ENCODE results near the gene TFAP2E. TPM values are rescaled to one million over a fixed set of nuclear protein-coding genes. Genes with fewer than 3 reads are reported as not detected.

TFAP2E gene
- total RNA-seq, 1 donor from 2014 or later, result 10.2 TPM

DNA sequence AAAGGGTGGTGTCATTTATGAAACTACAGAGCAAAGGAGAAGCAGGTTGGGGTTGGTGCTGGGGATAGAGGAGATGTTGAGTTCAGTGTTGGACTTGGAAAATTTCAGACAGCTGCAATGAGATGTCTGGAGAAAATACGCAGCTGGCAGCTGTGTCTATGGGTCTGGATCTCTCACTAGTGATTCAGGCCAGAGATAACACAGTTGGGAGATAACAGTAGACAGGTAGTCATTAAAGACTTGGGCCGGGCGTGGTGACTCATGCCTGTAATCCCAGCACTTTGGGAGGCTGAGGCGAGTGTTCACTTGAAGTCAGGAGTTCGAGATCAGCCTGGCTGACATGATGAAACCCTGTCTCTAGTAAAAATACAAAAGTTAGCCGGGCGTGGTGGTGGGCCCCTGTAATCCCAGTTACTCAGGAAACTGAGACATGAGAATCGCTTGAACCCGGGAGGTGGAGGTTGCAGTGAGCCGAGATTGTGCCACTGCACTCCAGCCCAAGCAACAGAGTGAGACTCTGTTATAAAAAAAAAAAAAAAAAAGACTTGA lies 2.5 kb upstream of the TFAP2E start:
- TF ChIP-seq, protein P1, sequence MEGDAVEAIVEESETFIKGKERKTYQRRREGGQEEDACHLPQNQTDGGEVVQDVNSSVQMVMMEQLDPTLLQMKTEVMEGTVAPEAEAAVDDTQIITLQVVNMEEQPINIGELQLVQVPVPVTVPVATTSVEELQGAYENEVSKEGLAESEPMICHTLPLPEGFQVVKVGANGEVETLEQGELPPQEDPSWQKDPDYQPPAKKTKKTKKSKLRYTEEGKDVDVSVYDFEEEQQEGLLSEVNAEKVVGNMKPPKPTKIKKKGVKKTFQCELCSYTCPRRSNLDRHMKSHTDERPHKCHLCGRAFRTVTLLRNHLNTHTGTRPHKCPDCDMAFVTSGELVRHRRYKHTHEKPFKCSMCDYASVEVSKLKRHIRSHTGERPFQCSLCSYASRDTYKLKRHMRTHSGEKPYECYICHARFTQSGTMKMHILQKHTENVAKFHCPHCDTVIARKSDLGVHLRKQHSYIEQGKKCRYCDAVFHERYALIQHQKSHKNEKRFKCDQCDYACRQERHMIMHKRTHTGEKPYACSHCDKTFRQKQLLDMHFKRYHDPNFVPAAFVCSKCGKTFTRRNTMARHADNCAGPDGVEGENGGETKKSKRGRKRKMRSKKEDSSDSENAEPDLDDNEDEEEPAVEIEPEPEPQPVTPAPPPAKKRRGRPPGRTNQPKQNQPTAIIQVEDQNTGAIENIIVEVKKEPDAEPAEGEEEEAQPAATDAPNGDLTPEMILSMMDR (IDR thresholded peaks at IDR 0.05), result no peak
- no peaks in the 10 kb centered on the region for H3K9me3 ChIP-seq
- peaks cover 0 to 10% of the 10 kb centered on the region in 2 donors for H3K4me1 ChIP-seq
- peaks cover 10% of the 10 kb centered on the region for H3K27me3 ChIP-seq
- peaks cover 0 to 8% of the 10 kb centered on the region in 2 donors for H3K36me3 ChIP-seq
- H3K4me3 ChIP-seq, result no peak overlapping the region
- intact Hi-C loops (cut with DNase I), result no loop called here
- no peak for DNase-seq (ENCODE audit: low spot score in 2 of 2)
- no peak overlapping the region for H3K27ac ChIP-seq

DNA sequence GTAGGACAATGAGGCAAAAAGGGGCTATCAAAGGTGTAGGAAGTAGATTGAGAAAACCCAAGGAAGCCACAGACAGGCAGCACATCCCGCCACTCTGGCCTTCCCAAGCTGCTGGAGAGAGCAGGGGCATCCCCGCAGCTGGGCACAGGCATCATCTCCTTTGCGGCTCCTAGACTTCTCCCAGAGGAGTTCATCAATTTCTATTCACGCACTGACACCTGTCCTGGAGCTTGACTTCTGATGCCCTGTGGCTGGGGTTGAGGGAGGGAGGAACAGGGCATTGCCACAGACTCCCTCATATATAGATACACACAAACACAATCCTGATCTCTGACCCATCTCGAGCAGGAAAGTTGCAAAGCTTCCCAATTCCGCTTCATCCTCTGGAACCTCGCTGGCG lies 1.9 kb upstream of the TFAP2E start:
- peaks cover 0 to 2% of the 10 kb centered on the region in 2 donors for H3K36me3 ChIP-seq
- H3K4me3 ChIP-seq, result no peak overlapping the region
- H3K27me3 ChIP-seq, result peaks cover 10% of the 10 kb centered on the region
- no peaks in the 10 kb centered on the region for H3K9me3 ChIP-seq
- no peak overlapping the region for H3K27ac ChIP-seq
- H3K4me1 ChIP-seq, result peaks cover 0 to 10% of the 10 kb centered on the region in 2 donors
- TF ChIP-seq, protein P1 (IDR thresholded peaks at IDR 0.05), result no peak
- intact Hi-C loops (cut with DNase I), result no loop called here
- DNase-seq (ENCODE audit: low spot score in 2 of 2), result no peak

DNA sequence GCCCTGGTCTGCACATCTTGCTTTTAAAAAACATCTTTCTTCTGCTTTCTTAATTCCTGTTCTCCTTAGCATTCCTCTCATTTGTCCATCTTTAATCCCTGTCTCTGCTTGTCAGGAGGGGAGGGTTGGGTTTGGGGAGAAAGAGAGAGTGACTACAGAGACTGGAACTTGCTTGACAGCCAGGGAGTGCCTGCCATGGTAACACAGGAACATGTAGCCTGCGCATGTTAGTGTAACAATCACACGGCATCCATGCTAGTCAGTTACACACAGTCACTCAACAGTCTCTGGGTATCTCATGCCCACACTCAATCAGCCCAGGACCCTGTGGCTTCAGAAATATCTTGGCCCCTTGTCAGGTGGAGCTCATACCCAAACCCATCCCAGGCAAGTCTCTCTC lies 818 bp upstream of the TFAP2E start:
- H3K9me3 ChIP-seq, result no peaks in the 10 kb centered on the region
- intact Hi-C loops (cut with DNase I), result no loop called here
- no peaks in the 10 kb centered on the region for H3K36me3 ChIP-seq
- TF ChIP-seq, protein P1 (IDR thresholded peaks at IDR 0.05), result no peak
- peaks cover 0 to 14% of the 10 kb centered on the region in 2 donors for H3K4me1 ChIP-seq
- H3K27ac ChIP-seq, result no peak overlapping the region
- H3K27me3 ChIP-seq, result peaks cover 17% of the 10 kb centered on the region
- no peak overlapping the region for H3K4me3 ChIP-seq
- no peak for DNase-seq (ENCODE audit: low spot score in 2 of 2)

DNA sequence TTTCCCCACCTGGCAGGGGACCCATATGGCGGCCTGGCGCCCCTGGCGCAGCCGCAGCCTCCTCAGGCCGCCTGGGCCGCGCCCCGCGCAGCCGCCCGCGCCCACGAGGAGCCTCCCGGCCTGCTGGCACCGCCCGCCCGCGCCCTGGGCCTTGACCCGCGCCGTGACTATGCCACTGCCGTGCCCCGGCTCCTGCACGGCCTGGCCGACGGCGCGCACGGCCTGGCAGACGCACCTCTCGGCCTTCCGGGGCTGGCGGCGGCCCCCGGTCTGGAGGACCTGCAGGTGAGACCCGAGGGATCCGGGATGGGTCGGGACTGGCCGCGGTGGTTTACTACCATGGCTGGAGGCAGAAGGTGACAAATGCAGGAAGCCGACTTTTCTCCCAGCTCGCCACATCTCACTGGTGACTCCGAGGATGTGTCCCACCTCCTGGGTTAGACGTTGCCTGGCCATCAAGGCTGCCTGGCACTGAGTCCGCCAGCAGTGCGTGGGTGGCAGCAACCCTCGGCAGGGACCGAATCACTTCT lies 1.1 kb downstream of the TFAP2E start:
- H3K4me1 ChIP-seq, result peaks cover 0 to 16% of the 10 kb centered on the region in 2 donors
- peak in 1 of 2 donors; percentile 54 for DNase-seq (ENCODE audit: low spot score in 2 of 2)
- H3K27ac ChIP-seq, result no peak overlapping the region
- H3K27me3 ChIP-seq, result peaks cover 17% of the 10 kb centered on the region
- intact Hi-C loops (cut with DNase I), result no loop called here
- H3K36me3 ChIP-seq, result no peaks in the 10 kb centered on the region
- TF ChIP-seq, protein P1 (IDR thresholded peaks at IDR 0.05), result no peak
- peak overlapping the region in 1 of 2 donors; percentile 47 for H3K4me3 ChIP-seq
- H3K9me3 ChIP-seq, result no peaks in the 10 kb centered on the region

DNA sequence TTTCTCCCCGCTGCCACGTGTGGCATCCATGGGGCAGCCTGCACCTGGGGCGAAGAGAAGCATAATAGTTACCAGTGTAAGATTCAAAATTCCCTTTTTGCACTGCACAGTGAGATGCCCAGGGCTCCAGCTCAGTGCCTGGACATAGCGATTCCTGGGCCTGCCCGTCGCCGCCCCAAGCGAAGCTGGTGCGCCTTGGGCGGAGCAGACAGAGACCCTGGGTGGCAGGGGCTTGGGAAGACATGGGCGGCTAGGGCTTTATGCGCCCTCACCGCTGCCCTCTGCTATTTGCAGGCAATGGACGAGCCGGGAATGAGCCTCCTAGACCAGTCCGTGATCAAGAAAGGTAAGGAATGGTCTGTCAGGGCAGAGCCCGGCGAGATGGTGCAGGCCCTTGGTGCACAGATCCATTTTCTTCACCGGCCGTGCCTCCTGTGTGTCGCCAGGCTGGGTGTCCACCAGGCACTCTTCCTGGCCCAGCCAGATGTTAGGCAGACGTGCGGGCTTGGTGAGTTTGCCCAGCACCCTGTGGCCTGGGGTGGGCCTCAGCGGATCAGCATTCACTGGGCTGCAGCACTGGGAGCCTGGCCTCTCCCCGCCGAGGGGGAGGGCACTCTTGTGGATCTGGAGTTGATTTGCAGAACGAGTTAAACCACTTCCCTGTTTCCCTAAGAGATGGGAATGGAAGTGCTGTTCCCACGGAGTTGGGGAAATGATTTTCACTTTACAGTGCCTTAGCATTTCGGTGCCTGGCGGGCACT lies 1.7 kb downstream of the TFAP2E start:
- Histone ChIP-seq H3K36me3 (no peaks in the 10 kb centered on the region), H3K4me3 (no peak overlapping the region), H3K27me3 (peaks cover 17% of the 10 kb centered on the region), H3K4me1 (peaks cover 0 to 16% of the 10 kb centered on the region in 2 donors), H3K27ac (no peak overlapping the region), H3K9me3 (no peaks in the 10 kb centered on the region)
- TF ChIP-seq, protein P1 (IDR thresholded peaks at IDR 0.05), result no peak
- intact Hi-C loops (cut with DNase I), result no loop called here
- peak in 1 of 2 donors; percentile 57 for DNase-seq (ENCODE audit: low spot score in 2 of 2)

Measured in ascending aorta (tissue), 2 donors.